Pons (tissue), 1 donor: ENCODE results near the gene DPP8.

ENCODE experiments used
- DNase-seq: peaks from one replicate; pipeline ENCODE4 v3.0.0-alpha.2; 2016; ENCODE audit warnings: low spot score

Gene DPP8

DNA sequence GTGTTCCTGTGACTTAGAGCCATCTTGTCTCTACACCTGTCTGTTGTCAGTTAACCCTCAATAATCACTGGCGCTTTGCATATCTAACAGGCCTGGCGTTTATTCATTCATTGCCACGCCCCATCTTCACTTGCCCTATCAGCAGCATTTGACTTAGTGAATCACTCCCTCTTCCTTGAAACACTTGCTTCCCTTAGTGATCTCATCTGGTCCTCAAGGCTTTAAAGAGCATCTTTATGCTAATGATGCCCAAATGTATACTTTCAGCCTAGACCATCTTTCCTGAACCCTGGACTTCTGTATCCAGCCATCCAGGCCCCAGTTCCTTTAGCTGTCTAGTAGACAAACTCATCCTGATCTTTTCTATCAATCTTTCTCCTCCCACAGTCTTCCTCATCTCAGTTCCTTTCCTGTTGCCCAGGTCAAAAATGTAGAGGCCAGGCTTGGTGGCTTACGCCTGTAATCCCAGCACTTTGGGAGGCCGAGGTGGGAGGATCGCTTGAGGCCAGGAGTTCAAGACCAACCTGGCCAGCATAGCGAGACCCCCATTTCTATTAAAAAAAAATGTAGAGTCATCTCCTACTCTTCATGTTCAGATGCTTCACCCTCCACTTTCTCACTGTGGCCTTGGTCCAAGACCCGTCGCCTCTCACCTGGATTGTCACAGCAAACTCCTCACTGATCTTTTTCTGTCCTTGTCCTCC is 93.4 kb downstream of the DPP8 start:
- DNase-seq: no peak

DNA sequence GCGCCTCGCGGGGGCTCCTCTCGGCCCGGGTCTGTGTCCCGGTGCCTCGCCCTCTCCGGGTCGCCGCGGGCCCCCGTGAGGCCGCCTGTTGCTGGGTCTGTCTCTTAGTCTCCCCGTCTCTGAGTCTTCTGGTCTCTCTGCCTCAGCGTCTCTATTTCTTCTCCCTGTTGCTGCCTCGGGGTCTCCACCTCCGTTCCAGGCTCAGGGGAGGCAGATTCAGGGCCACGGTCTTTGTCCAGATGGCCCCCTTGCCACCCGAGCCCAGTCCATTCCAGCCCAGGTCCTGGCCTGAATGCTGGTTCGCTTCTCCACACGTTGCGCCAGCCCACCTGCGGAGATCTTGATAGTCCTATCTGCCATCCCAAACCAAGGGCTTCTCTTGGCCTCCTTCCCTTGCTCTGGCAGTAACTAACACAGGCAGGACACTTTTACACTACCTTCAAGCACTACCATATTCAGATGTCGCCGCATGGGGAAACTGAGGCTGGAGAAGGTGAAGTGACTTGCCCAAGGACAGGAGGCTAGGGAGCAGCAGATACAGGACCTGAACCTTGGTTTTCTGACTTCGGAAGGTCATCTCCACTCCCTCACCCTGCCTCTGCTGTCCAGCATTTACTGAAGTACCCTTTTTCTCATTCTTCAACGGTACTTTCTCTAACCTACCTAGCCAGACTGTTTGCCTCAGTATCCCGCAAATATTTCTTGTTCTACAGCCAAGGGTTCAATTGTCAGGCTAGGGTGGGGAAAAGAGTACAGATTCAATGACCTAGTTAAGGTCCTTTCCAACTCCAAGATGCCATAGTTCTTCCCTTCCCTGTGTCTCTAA is 94.1 kb downstream of the DPP8 start:
- no peak for DNase-seq

DNA sequence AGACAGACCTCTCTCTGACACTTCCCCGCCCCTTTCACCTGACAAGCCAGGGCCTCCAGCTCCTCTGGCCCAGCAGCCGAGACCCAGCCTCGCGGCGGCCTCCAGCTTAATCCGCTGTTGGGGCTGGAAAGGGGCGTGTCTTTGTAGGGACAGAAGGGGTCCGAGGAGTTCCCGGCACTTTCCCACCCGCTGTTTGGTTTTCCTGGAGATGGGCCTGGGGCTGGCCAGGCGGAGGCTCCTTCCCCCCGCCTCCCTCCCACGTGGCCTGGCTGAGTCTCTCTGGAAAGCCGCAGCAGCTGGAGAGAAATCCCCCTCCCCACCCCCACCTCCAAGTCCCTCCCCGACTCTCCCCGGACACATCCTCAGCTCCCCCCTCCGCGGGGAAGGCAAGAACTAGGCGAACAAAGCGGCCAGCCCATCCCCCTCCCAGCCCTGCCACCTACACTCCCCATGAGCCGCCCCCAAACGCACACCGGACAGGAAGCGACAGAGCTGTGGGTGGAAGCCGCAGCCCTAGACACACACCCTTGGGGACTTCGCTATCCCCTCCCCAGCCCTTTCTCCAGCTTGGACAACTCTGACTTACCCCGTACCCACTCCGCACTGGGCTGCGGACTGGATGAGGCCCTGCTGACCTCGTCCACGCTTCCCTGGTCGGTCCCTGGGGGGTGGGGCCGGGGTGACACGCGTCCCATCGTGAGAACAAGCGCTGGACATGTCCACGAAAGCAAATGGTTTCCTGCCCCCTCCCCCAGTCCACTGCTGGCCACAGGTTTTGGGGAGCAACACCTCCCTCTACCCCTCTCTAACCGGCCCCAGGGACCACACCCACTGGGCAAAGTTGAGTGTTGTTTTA is 95.9 kb downstream of the DPP8 start:
- peak; percentile 24 for DNase-seq

DNA sequence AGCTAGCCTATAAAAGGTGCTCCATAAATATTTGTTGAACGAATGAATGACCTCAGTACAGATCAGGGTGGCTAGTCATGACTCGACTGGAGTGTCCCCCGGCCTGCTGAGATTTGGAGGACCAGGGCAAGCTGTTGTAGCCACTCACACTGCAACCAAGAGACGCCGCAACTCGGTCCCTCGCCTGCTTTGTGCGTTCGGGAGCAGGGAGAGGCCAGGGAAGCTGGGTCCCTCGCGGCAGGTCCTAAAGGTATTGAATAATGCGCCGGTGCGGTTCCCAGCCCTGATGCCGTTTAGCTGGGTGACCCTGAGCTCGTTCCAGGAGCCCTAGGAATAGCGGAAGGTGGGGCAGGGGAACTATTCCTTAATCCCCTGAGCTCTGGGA is 96.5 kb downstream of the DPP8 start:
- DNase-seq: no peak

DNA sequence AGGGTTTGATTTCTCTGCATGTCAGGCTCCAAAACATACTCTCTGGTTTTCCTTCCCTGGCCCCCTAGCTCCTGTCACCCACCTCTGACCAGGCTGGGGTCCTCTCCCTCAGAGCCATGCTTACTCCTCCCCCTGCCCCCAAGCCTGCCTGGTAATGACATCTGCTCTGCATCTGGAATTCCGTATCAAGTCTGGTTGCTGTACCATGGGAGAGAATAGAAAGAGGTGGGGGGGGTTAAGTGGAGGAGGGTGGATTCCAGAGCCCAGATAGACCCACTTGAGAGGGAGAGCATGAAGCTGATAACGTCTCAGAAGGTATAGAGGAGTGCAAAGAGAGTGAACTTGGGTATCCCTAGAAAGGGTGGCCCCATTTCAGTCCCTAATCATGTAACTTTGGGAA is 98.9 kb downstream of the DPP8 start:
- no peak for DNase-seq

DNA sequence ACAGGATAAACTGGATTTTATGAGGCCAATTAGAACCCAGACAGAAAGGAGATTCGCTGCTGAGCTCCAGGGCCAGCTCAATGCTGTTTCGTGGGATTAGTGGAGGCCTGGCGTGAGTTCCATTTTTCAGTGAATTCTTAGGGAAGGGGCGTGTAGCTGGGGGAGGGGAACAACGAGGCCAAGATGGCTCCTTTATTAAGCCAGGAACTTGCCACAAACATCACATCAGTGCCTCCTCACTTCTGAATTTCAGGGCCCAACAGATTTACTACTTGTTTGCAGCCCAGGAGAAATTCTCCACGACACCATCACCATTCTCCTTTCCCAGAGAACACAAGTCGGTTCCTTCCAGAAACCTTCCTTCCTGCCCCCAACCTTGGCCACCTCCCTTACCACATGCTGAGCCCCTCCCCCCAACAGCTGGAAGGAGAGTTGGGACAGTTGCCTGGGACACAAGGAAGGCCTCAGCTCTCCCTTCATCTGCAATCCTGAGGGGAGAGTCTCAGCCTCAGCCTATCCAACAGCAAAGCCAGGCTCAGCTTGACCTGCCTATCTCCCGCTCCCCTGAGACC is 100.6 kb downstream of the DPP8 start:
- DNase-seq: no peak

DNA sequence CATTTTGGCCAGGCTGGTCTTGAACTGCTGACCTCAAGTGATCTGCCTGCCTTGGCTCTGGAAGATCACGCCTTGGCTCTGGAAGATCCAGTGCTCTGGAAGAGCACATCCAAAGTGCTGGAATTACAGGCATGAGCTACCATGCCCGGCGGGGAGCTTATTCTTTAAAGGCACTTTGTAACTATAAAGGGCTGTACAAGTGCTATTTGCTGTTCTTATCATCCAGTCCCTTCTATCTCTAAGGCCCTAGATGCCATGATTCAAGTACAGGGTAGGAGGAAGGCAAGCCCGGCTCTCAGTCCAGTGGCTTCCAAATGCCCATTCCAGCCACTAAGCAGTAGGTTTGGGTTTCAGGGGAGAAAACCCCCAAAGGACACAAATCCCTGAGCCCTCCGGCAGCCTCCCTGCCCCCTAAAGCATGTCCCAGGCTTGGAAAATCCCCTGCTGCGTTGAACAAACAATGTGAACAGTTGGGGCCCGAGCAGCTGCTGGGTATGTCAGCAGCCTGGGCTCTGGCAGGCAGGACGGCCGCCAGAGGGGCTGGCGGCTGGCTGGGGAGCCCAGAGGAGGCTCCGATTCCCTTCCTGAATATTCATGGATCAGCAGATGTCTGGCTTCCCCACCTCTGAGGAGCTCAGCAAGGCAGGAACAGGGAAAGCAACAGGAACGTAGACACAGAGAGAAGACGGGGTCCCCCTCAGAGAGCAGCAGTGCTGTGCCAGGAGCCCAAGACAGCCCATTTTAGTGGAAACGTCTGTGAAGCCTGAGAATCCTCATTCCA is 102.5 kb downstream of the DPP8 start:
- peak; percentile 53 for DNase-seq

DNA sequence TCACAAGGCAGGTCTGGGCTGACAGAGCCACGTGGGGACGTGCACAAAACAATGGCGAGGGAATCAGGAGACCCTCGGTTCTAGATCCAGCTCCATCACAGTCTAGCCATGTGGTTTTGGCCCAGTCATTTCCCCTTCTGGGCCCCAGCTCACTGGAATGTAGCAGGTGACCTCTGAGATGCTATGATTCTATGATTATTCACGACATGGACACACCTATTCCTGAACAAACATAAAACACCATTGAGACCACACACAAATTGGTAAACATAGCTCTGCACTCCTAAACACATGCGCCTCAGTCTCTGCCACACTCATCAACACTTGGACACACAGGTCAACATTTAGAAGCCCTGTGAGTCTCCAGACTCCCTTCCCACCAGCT is 103.7 kb downstream of the DPP8 start:
- no peak for DNase-seq

DNA sequence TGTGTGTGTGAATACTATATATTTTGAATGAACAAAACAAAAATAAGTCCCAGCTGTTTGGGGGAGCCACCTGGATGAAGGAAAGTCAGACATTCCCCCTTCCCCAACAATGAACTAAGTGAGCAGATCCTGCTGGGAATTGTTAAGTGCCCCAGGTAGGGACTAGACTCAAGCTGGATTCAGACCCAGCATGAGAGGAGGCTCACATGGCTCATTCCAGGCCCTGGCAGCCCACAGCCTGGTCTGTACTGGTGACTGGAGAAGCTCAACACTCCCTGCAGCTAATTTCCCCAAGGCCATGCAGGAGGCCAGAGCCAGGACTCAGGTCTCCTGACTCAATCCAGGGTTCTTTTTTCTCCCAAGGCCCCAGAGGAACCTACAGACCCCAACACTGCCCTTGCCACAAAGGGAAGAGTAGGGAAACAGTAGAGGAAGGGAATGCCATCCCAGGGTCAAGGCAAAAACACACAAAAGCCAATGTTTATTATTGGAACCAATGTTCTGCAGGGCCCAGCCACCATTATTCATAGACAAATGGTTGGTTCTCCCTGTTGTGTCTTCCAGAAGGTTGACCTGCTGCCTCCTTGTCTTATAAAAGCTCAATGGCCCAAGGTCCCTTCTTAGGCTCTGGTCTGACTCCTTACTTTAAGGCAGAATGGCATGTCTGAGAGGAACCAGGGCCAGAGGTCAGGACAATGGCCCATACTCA is 104.3 kb downstream of the DPP8 start:
- DNase-seq: no peak

GRCh38 chr15:65412556-65412955 is 104.9 kb downstream of the DPP8 start:
- DNase-seq: no peak

DNA sequence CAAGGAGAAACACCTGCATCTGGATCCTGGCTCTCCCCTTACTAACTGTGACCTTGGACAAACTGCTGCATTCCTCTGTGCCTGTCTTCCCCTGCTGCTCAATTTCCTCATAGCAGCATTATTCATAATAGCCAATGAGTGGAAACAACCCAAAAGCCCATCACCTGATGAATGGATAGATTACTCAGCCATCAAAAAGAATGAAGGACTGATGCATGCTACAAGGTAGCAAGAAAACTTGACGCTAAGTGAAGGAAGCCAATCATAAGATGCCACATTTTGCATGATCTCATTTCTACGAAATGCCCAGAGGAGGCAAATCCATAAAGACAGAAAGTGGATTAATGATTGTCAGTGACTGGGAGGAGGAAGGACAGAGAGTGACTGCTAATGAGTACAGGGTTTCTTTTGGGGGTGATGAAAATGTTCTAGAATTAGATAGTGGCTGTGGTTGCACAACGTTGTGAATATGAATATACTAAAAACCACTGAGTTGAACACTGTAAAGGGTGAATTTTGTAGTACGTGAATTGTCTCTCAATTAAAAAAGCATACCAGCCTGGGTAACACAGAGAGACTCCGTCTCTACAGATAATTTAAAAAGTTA is 105.9 kb downstream of the DPP8 start:
- no peak for DNase-seq

DNA sequence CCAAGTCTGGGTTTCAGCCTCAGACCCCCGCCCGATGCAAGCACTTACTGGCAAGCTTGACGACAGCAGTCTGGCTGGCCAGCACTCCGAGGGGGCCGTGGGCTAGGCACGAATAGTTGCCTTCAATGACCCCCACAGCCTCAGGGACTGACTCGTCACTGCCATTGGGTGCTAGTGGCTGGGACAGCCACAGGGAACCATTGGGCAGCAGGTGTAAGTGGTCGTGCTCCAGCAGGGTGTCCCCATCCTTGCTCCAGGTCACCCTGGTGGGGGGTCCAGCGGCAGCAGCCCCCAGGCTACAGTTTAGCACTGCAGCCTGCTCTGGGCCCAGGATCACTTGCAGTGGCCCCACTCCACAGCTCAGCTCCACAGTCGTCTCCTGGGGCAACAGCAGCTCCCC is 106.5 kb downstream of the DPP8 start:
- DNase-seq: no peak

- no peak for DNase-seq
These were observed 107.5 kb downstream of the DPP8 start for GRCh38 chr15:65410036-65410435.

- no peak for DNase-seq
These were observed 108.4 kb downstream of the DPP8 start for GRCh38 chr15:65409036-65409631.

DNA sequence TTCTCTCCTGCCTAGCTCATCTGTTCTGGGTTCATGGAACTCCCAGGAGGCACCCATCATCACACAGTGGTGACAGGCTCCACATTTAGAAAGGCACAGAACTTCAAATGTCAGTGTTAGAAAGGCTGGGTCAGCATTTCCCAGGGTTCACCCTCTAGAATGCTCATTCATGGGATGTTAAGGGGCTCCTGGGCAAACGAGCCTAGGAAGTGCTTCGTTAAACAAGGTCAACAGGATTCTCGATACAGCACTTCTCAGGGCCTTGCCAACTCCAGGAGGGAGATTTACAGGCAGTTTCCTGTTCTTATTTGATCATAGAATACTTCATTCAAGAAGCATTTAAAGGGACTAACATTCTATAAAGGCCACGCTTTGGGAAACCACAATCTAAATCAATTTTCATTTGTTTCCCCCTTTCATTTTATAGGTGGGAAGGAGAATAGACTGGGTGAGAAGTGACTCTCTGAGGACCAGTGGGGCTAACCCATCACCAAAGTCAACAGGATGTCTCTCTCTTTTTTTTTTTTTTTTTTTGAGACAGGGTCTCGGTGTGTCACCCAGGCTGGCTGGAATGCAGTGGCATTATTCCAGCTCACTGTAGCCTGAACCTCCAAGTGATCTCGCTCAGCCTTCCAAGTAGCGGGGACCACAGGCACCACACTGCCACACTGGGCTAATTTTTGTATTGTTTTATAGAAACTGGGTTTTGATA is 109.0 kb downstream of the DPP8 start:
- no peak for DNase-seq

DNA sequence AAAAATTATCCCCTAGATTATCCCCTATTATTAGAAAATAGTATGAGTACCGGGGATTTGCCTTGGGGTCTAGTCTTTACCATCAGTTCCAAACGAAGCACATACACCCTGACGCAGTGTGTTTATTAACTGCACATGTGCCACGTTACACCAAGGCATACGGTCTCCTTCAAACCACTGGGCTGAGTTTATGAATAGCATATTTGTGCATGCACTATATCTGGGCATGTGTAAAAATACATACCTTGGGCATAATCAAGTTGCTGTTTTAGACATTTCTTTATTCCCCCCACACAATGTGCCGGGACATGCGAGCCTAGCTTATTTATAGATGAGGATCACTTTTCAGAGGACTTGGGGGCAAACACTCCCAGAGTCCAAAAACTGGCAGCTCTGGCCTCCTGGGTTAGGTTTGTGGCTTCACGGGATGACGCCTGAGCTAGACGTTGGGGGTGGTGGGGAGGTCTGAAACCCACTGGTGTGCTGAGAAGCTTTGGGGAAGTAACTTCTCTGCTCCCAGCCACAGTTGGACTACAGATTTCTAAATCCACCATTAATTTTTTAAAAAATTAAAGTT is 111.0 kb downstream of the DPP8 start:
- DNase-seq: no peak

DNA sequence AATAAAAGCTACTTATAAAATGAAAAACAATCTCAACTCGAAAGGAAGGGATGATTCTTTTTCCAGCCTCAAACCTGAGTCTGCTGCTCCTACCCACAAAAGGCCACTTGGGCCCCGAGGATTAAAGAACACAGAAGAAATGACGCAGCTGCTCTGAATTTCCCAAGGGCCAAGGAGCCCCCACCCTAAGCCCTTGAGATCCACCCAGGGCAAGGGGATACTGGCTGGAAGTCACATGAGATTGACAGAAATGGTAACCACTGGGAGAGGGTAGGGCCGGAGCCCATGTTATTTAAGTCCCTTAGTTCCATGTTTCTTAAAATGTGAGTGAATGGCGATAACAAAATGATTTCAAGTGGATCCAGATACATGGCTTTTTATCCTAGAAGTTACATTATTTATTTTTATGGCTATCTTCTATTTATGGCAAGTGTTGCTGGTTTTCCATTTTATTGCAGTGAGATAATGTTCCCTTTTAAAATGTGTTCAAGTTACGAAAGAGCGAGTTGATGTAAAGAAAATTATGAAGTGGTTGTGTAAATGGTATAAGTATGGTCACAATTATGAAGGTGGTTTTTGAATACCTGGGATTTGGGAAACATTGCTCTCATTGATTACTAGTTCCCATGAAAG is 111.6 kb downstream of the DPP8 start:
- DNase-seq: no peak

DNA sequence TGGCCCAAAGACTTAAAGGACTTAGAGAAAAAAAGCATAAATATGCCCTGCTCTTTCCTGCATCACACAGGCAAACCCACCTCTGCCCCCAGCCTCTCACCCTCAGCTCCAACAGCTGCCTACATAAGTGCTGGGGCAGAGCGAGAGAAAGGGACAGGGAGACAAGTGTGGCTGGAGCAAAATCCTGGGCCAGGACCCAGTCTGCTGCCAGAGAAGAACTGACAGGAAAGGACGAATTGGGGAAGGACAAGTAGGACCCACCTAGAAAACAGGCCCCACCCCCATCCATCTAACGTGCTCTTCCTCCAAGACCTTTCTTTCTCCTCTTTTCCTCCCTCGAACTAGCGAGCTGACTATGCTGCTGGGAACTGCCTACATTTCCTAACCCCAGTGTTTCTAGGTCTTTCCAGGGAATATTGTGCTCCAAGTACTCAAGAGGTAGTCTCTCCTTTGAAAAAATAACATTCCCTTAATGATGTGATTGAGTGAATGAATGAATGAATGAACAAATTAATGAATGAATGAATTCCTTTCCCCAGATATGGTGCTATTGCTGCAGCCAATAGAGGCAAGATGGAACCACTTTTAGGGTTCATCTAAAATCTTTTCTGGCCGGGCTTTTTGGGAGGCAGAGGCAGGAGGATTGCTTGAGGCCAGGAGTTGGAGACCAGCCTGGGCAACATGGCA is 113.2 kb downstream of the DPP8 start:
- no peak for DNase-seq
